Coronary artery (tissue), 2 donors: ENCODE measurements around the gene ABCC4.

ENCODE experiments used
- DNase-seq: peaks from one replicate; pipeline ENCODE4 v3.0.0-alpha.2; 2017; ENCODE audit warnings: low spot score
- H3K27ac ChIP-seq, 2 donors: fragments of 200-600 bp; sonication (generic); one replicate each; pipeline ENCODE4 v1.5.1; 2016 to 2019
- H3K4me3 ChIP-seq: fragments of 200-600 bp; sonication (generic); 2 replicates; pipeline ENCODE4 v1.5.1; 2016; ENCODE audit warnings: mild to moderate bottlenecking, moderate library complexity
- CTCF ChIP-seq: fragments of 200-600 bp; sonication (generic); IDR thresholded peaks from one replicate; pipeline ENCODE4 v1.5.1; 2019; ENCODE audit warnings: antibody characterized with exemption

ABCC4 gene

GRCh38 chr13:95301183-95301967 lies at the start of gene ABCC4:
Gene ABCC4, minus strand, starts transcription at chr13:95301451. Its CDS starts 137 bp downstream, at chr13:95301314.
- TF ChIP-seq CTCF: no peak
- peak within 1 kb of the TSS; percentile 1 to 81 for H3K27ac ChIP-seq
- peak within 1 kb of the TSS; percentile 94 for H3K4me3 ChIP-seq
- DNase-seq: peak; percentile 81

GRCh38 chr13:95349267-95349666 lies 48.0 kb upstream of the ABCC4 start:
- no peak for TF ChIP-seq CTCF
- Histone ChIP-seq H3K4me3 (no peak overlapping the region), H3K27ac (no peak overlapping the region)
- no peak for DNase-seq

GRCh38 chr13:95343944-95344343 lies 42.7 kb upstream of the ABCC4 start:
- DNase-seq: no peak
- no peak overlapping the region for H3K4me3 ChIP-seq
- H3K27ac ChIP-seq: no peak overlapping the region
- no peak for TF ChIP-seq CTCF

- no peak for TF ChIP-seq CTCF
- H3K4me3 ChIP-seq: no peak overlapping the region
- no peak overlapping the region for H3K27ac ChIP-seq
- no peak for DNase-seq
Measured at GRCh38 chr13:95341441-95341840, 40.2 kb upstream of the ABCC4 start.

- Histone ChIP-seq H3K27ac (no peak overlapping the region), H3K4me3 (no peak overlapping the region)
- no peak for TF ChIP-seq CTCF
- DNase-seq: no peak
Measured at GRCh38 chr13:95338905-95339304, 37.7 kb upstream of the ABCC4 start.

- Histone ChIP-seq H3K27ac (no peak overlapping the region), H3K4me3 (no peak overlapping the region)
- TF ChIP-seq CTCF: no peak
- DNase-seq: no peak
Measured at GRCh38 chr13:95337597-95337996, 36.3 kb upstream of the ABCC4 start.

- no peak overlapping the region for H3K4me3 ChIP-seq
- no peak for TF ChIP-seq CTCF
- no peak overlapping the region for H3K27ac ChIP-seq
- DNase-seq: no peak
Measured at GRCh38 chr13:95335667-95336066, 34.4 kb upstream of the ABCC4 start.
